HL-60/S4 treated with phorbol 12-myristate 13-acetate at 8.2 ng/mL for 4 days and 3 days (cell line): ENCODE results near the gene C1QTNF4.

Experiments used
- in situ Hi-C: fragments of 300-500 bp; cut with MboI; formaldehyde crosslinking; loops from 2 replicates; pipeline ENCODE4 v1.15.0; 2022; ENCODE audit warnings: low sequenced_read_pairs

The C1QTNF4 gene

GRCh38 chr11:47593492-47593933 lies 698 bp downstream of the C1QTNF4 start:
- in situ Hi-C loops, result no loop called here

GRCh38 chr11:47592970-47593369 lies 1.2 kb downstream of the C1QTNF4 start:
- in situ Hi-C loops, result no loop called here

GRCh38 chr11:47592251-47592650 lies 2.0 kb downstream of the C1QTNF4 start:
- in situ Hi-C loops, result no loop called here

- in situ Hi-C loops, result no loop called here
Observed at GRCh38 chr11:47591764-47592163, 2.4 kb downstream of the C1QTNF4 start.

- in situ Hi-C loops, result no loop called here
Observed at GRCh38 chr11:47589977-47590861, 4.0 kb downstream of the C1QTNF4 start.

- in situ Hi-C loops, result no loop called here
Observed at GRCh38 chr11:47589584-47589976, 4.6 kb downstream of the C1QTNF4 start.

- in situ Hi-C loops, result no loop called here
Observed at GRCh38 chr11:47589118-47589517, 5.1 kb downstream of the C1QTNF4 start.

- in situ Hi-C loops, result no loop called here
Observed at GRCh38 chr11:47587723-47588326, 6.4 kb downstream of the C1QTNF4 start.

GRCh38 chr11:47587039-47587716 lies 7.0 kb downstream of the C1QTNF4 start:
- in situ Hi-C loops, result no loop called here

GRCh38 chr11:47586098-47586855 lies 7.9 kb downstream of the C1QTNF4 start, which contains the start of gene FAM180B:
FAM180B (plus strand) TSS chr11:47586678; CDS start chr11:47586769, 91 bp downstream.
- in situ Hi-C loops, result no loop called here

GRCh38 chr11:47583844-47584243 lies 10.4 kb downstream of the C1QTNF4 start:
- in situ Hi-C loops, result no loop called here

GRCh38 chr11:47578524-47579494 lies 15.4 kb downstream of the C1QTNF4 start, which contains the start of the genes KBTBD4 and NDUFS3:
KBTBD4 (minus strand) TSS chr11:47578970; CDS start chr11:47578951, 19 bp downstream.
NDUFS3 (plus strand) TSS chr11:47579074; CDS start chr11:47579092, 18 bp downstream.
- in situ Hi-C loops, result no loop called here

GRCh38 chr11:47577460-47578041 lies 16.7 kb downstream of the C1QTNF4 start:
- in situ Hi-C loops, result no loop called here

GRCh38 chr11:47573321-47573720 lies 20.9 kb downstream of the C1QTNF4 start:
- in situ Hi-C loops, result no loop called here

GRCh38 chr11:47572715-47573255 lies 21.4 kb downstream of the C1QTNF4 start:
- in situ Hi-C loops, result no loop called here

GRCh38 chr11:47571895-47572294 lies 22.3 kb downstream of the C1QTNF4 start:
- in situ Hi-C loops, result no loop called here

GRCh38 chr11:47571357-47571729 lies 22.9 kb downstream of the C1QTNF4 start:
- in situ Hi-C loops, result no loop called here

- in situ Hi-C loops, result no loop called here
Observed at GRCh38 chr11:47570651-47571356, 23.4 kb downstream of the C1QTNF4 start.
